NCI-H345 treated with DMSO at 0.1 percent for 48 hours (cell line): Measurements from ENCODE around the gene TSPAN8.
"Not testable (repeated sequence)": the region's sequence is repeated elsewhere in the genome, so short reads cannot be mapped to it uniquely, and the experiment has no call there.

Experiments used
- DNase-seq: peaks from one replicate; lab custom pipeline; 2025; ENCODE audit not compliant: unreplicated experiment; lab: John Stamatoyannopoulos, UW

TSPAN8 gene

GRCh38 chr12:71157601-71158233 is at the start of gene TSPAN8:
Gene TSPAN8 (minus strand): TSS chr12:71157999. CDS start chr12:71157678, 321 bp downstream.
- DNase-seq = peak; percentile 55

GRCh38 chr12:71201136-71201679 is 43.4 kb upstream of the TSPAN8 start:
- peak; percentile 69 for DNase-seq

- no peak for DNase-seq
Measured at GRCh38 chr12:71200706-71201105, 42.9 kb upstream of the TSPAN8 start.

- no peak for DNase-seq
Measured at GRCh38 chr12:71197460-71197859, 39.7 kb upstream of the TSPAN8 start.

GRCh38 chr12:71195338-71195896 is 37.6 kb upstream of the TSPAN8 start:
- peak; percentile 97 for DNase-seq

- peak; percentile 22 for DNase-seq
Measured at GRCh38 chr12:71194657-71195056, 36.9 kb upstream of the TSPAN8 start.

GRCh38 chr12:71193041-71193440 is 35.2 kb upstream of the TSPAN8 start:
- no peak for DNase-seq

- DNase-seq = no peak
Measured at GRCh38 chr12:71191509-71192196, 33.9 kb upstream of the TSPAN8 start.

- no peak for DNase-seq
Measured at GRCh38 chr12:71190822-71191221, 33.0 kb upstream of the TSPAN8 start.

GRCh38 chr12:71187379-71187778 is 29.6 kb upstream of the TSPAN8 start:
- DNase-seq = no peak

- no peak for DNase-seq
Measured at GRCh38 chr12:71186571-71187288, 28.9 kb upstream of the TSPAN8 start.

- no peak for DNase-seq
Measured at GRCh38 chr12:71183846-71184245, 26.0 kb upstream of the TSPAN8 start.

GRCh38 chr12:71183018-71183417 is 25.2 kb upstream of the TSPAN8 start:
- no peak for DNase-seq

GRCh38 chr12:71178162-71178561 is 20.4 kb upstream of the TSPAN8 start:
- DNase-seq = no peak

GRCh38 chr12:71174825-71175224 is 17.0 kb upstream of the TSPAN8 start:
- DNase-seq = no peak

- DNase-seq = no peak
Measured at GRCh38 chr12:71174146-71174545, 16.3 kb upstream of the TSPAN8 start.

GRCh38 chr12:71170456-71170855 is 12.7 kb upstream of the TSPAN8 start:
- DNase-seq = no peak

- no peak for DNase-seq
Measured at GRCh38 chr12:71169286-71169685, 11.5 kb upstream of the TSPAN8 start.

GRCh38 chr12:71166862-71167496 is 9.2 kb upstream of the TSPAN8 start:
- no peak for DNase-seq

- no peak for DNase-seq
Measured at GRCh38 chr12:71166280-71166679, 8.5 kb upstream of the TSPAN8 start.

GRCh38 chr12:71165780-71166179 is 8.0 kb upstream of the TSPAN8 start:
- DNase-seq = not testable (repeated sequence)
